ENCODE data around the gene TMEM205. TPM values are rescaled to one million over a fixed set of nuclear protein-coding genes. Genes with fewer than 3 reads are reported as not detected.

The TMEM205 gene
- total and polyA plus RNA-seq, 2 of the 8 experiments (the other 6 are each of a cell fraction or from before 2014, with no cell fraction given) = 73.5 to 423 TPM

DNA sequence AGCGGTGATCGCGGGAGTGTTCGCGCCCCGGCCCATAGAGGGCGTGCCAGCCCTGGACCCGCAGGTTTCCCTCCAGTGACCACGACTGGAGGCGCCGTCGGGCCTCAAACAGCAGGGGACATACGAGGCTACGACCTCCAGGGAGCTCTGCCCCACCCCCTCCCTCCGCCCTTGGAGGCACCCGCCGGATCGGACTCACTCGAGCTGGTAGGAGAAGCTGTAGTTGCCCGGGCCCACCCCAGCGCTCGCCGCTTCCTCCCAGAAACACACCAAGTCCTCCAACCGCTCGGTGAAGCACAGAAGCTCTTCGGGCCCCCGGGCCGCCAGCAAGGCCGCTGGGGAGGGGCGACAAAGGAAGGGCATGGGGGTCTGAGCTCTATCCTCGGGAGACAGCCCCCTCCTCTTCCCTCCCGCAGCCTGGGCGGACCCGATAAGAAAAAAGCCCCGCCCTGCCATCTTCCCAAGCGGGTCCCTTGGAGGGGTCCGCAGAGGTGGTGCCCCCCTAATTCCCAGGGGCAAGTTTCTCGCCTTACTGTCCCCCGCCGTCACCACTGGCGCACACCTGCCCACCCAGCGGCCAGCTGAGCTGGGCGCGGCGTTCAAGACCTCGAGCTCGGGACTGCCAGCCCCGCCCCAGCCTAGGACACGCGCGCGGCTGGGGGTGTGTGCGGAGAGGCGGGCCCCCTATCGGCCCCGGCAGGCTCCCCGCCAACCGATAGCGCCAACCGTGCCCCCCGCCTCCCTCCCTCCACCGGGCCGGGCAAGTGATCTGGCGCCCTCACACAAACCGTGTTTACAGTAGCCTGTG lies 37.0 kb upstream of the TMEM205 start (continued):
- TF ChIP-seq, protein P1, sequence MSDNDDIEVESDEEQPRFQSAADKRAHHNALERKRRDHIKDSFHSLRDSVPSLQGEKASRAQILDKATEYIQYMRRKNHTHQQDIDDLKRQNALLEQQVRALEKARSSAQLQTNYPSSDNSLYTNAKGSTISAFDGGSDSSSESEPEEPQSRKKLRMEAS (IDR thresholded peaks at IDR 0.05) = peak; percentile 79
- TF ChIP-seq HDAC2 (IDR thresholded peaks at IDR 0.05; ENCODE audit: borderline replicate concordance in 1 of 2, low read depth in 2 of 2, low read length in 2 of 2) (0 out of 4 replicates have a peak, but pooled peaks of 1 of the 2 experiments have one; percentile 47), SAP30 (IDR thresholded peaks at IDR 0.05; ENCODE audit: insufficient read depth, insufficient replicate concordance, low read length) (no peak), RNF2 (IDR thresholded peaks at IDR 0.05; ENCODE audit: borderline replicate concordance, low read depth, low read length, missing control alignments, poor library complexity, severe bottlenecking) (no peak), FOSL1 (IDR thresholded peaks at IDR 0.05; ENCODE audit: insufficient read depth, low read depth, low read length) (peak; percentile 62; the same call in 1 of the 2 replicates)
- TF ChIP-seq, protein P2, sequence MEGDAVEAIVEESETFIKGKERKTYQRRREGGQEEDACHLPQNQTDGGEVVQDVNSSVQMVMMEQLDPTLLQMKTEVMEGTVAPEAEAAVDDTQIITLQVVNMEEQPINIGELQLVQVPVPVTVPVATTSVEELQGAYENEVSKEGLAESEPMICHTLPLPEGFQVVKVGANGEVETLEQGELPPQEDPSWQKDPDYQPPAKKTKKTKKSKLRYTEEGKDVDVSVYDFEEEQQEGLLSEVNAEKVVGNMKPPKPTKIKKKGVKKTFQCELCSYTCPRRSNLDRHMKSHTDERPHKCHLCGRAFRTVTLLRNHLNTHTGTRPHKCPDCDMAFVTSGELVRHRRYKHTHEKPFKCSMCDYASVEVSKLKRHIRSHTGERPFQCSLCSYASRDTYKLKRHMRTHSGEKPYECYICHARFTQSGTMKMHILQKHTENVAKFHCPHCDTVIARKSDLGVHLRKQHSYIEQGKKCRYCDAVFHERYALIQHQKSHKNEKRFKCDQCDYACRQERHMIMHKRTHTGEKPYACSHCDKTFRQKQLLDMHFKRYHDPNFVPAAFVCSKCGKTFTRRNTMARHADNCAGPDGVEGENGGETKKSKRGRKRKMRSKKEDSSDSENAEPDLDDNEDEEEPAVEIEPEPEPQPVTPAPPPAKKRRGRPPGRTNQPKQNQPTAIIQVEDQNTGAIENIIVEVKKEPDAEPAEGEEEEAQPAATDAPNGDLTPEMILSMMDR (IDR thresholded peaks at IDR 0.05; ENCODE audit: control extremely low read depth in 1 of 3, insufficient read depth in 1 of 3, low read depth in 1 of 3, low read length in 3 of 3) = peak; percentile 92 to 94 (median 92)
